ENCODE data around the gene THSD7B. TPM values are rescaled to one million over a fixed set of nuclear protein-coding genes. Genes with fewer than 3 reads are reported as not detected.
"Not testable (repeated sequence)": the region's sequence is repeated elsewhere in the genome, so short reads cannot be mapped to it uniquely, and the experiment has no call there.

Gene THSD7B
- total and polyA plus RNA-seq, 2 of the 8 experiments (the other 6 are each of a cell fraction or from before 2014, with no cell fraction given): 0.60 to 2.9 TPM

GRCh38 chr2:137101814-137102213, 336.5 kb downstream of the THSD7B start:
- H3K79me1 ChIP-seq (ENCODE audit: low read depth, low read length); H4K20me1 ChIP-seq (replicated peaks in 1 of 2; ENCODE audit: control insufficient read depth in 1 of 2, insufficient read depth in 2 of 2, low read length in 2 of 2); H4K91ac ChIP-seq (replicated peaks; ENCODE audit: insufficient read length, low read length); H2BK20ac ChIP-seq (ENCODE audit: low read length); H3K14ac ChIP-seq (ENCODE audit: insufficient read length); H3K36me3 ChIP-seq (ENCODE audit: control insufficient read depth in 2 of 4, insufficient read depth in 4 of 4, low read length in 3 of 4); H2AK5ac ChIP-seq (ENCODE audit: low read depth, low read length); H3K4me2 ChIP-seq (ENCODE audit: insufficient read depth in 1 of 2, low read depth in 2 of 2, low read length in 2 of 2); H3K9ac ChIP-seq (replicated peaks in 1 of 4; ENCODE audit: extremely low read depth in 1 of 4, low read depth in 3 of 4, low read length in 3 of 4); H2BK12ac ChIP-seq (ENCODE audit: low read depth, low read length); H3K27ac ChIP-seq (ENCODE audit: low read depth, low read length); H3K4me3 ChIP-seq (ENCODE audit: extremely low read depth in 1 of 4, insufficient read depth in 2 of 4, low read depth in 3 of 4, low read length in 4 of 4); H3K23ac ChIP-seq (ENCODE audit: insufficient read length); H2AFZ ChIP-seq (ENCODE audit: low read length); H3K4ac ChIP-seq (replicated peaks; ENCODE audit: insufficient read length, low read depth, low read length); H3K27me3 ChIP-seq (replicated peaks in 1 of 4; ENCODE audit: control insufficient read depth in 3 of 4, extremely low read depth in 1 of 4, insufficient read depth in 3 of 4, low read length in 3 of 4); H4K8ac ChIP-seq (ENCODE audit: extremely low read depth, insufficient read depth, low read length); H3K9me3 ChIP-seq (ENCODE audit: insufficient read depth in 2 of 2, low read depth in 1 of 2, low read length in 1 of 2); H3K18ac ChIP-seq (ENCODE audit: extremely low read depth, low read length); H2BK5ac ChIP-seq (ENCODE audit: low read depth, low read length); H3K79me2 ChIP-seq (ENCODE audit: control insufficient read depth in 1 of 2, insufficient read depth in 2 of 2, low read length in 2 of 2); H2BK15ac ChIP-seq (ENCODE audit: low read length); DNase-seq (ENCODE audit: low read depth in 1 of 2, low spot score in 2 of 2); H2BK120ac ChIP-seq (replicated peaks; ENCODE audit: low read depth, low read length); H4K5ac ChIP-seq (ENCODE audit: insufficient read length, low read depth, low read length); H3K56ac ChIP-seq (replicated peaks; ENCODE audit: insufficient read length, low read depth, low read length); FAIRE-seq; H3K4me1 ChIP-seq (replicated peaks in 1 of 4; ENCODE audit: control insufficient read depth in 3 of 4, insufficient read depth in 4 of 4, low read length in 3 of 4); POLR2A ChIA-PET (ENCODE audit: partially characterized antibody); H3K23me2 ChIP-seq (ENCODE audit: low read depth, low read length): not testable (repeated sequence)
- 88% methylated on average over 3 of the region's 3 CpGs; no CpG with 5 or more reads in 1 of the 2 experiments for WGBS, 2 experiments (ENCODE audit: extremely low coverage in 1 of 2, insufficient coverage in 1 of 2, insufficient read length in 1 of 2, insufficient replicate concordance in 2 of 2, low coverage in 1 of 2, low lambda C conversion rate in 2 of 2, missing lambda C conversion rate in 1 of 2)
- CTCF ChIA-PET (ENCODE audit: partially characterized antibody): interaction anchor here (1.2 to 1.6 kb wide), 2 partner anchors 11 to 168 kb away, joined by 3 to 5 read pairs; no protein-coding TSS in a partner anchor
